SK-N-SH (cell line): ENCODE results near the gene GTSF1L. TPM values are rescaled to one million over a fixed set of nuclear protein-coding genes. Genes with fewer than 3 reads are reported as not detected.
"Not testable (repeated sequence)": the region's sequence is repeated elsewhere in the genome, so short reads cannot be mapped to it uniquely, and the experiment has no call there.

Experiments used
- CTCF ChIA-PET: fragments of 300-600, 350-600 bp; formaldehyde crosslinking; extraction: SDS; loops from one replicate; lab custom pipeline; 2021; lab: Yijun Ruan, JAX
- POLR2A ChIA-PET: fragments of 350-600 bp; sonication (Branson Sonifier 250); formaldehyde crosslinking; extraction: SDS; loops from one replicate; lab custom pipeline; 2020; ENCODE audit warnings: antibody characterized with exemption, inconsistent platforms; lab: Yijun Ruan, JAX
- DNase-seq: peaks from one replicate; pipeline ENCODE4 v3.0.0; 2012
- H2AFZ ChIP-seq: fragments of 200-600 bp; sonication (generic); 2 replicates; pipeline ENCODE4 v1.8.1; 2016; ENCODE audit warnings: antibody characterized with exemption, mild to moderate bottlenecking, low read depth
- H3F3A ChIP-seq: fragments of 200-600 bp; sonication (generic); replicated peaks from 2 replicates; pipeline ENCODE3; 2016; ENCODE audit warnings: antibody characterized with exemption, mild to moderate bottlenecking; ENCODE audit not compliant: insufficient read depth
- H3K27ac ChIP-seq, 2 experiments: fragments of 200-500 bp in 1 of 2; fragments of 200-600 bp in 1 of 2; sonication (Bioruptor generic) in 1 of 2; sonication (generic), shearing (Covaris generic) in 1 of 2; 2 replicates each; pipeline versions ENCODE4 v1.5.1 to v1.6.1; 2014 to 2016; ENCODE audit warnings: low read depth in 2 of 2, inconsistent platforms in 1 of 2, low read length in 1 of 2, mild to moderate bottlenecking in 1 of 2, mixed read lengths in 1 of 2
- H3K27me3 ChIP-seq: fragments of 200-600 bp; sonication (generic), shearing (Covaris generic); 2 replicates; pipeline ENCODE4 v1.6.1; 2016; ENCODE audit warnings: mixed run types; ENCODE audit not compliant: insufficient read depth
- H3K36me3 ChIP-seq, 2 experiments: fragments of 200-500 bp in 1 of 2; fragments of 200-600 bp in 1 of 2; sonication (Bioruptor generic) in 1 of 2; sonication (generic) in 1 of 2; replicated peaks in 1 of 2; 2 replicates each; pipeline versions ENCODE3 to v1.5.1; 2014 to 2016; ENCODE audit warnings: low read length in 1 of 2, mild to moderate bottlenecking in 1 of 2; ENCODE audit not compliant: insufficient read depth in 2 of 2, control insufficient read depth in 1 of 2
- H3K4me1 ChIP-seq, 2 experiments: fragments of 200-500 bp in 1 of 2; fragments of 200-600 bp in 1 of 2; sonication (Bioruptor generic) in 1 of 2; sonication (generic), shearing (Covaris generic) in 1 of 2; 2 replicates each; pipeline versions ENCODE4 v1.5.1 to v1.6.1; 2014 to 2016; ENCODE audit warnings: low read depth in 1 of 2, low read length in 1 of 2, mixed run types in 1 of 2; ENCODE audit not compliant: insufficient read depth in 2 of 2, control insufficient read depth in 1 of 2
- H3K4me2 ChIP-seq: fragments of 200-600 bp; sonication (generic), shearing (Covaris generic); 2 replicates; pipeline ENCODE4 v1.6.1; 2017; ENCODE audit warnings: mixed run types
- H3K4me3 ChIP-seq, 2 experiments: fragments of 200-500 bp in 1 of 2; fragments of 200-600 bp in 1 of 2; sonication (Bioruptor generic) in 1 of 2; sonication (generic), shearing (Covaris generic) in 1 of 2; 2 replicates each; pipeline versions ENCODE4 v1.5.1 to v1.8.1; 2014 to 2016; ENCODE audit warnings: low read depth in 2 of 2, inconsistent platforms in 1 of 2, low read length in 1 of 2, mild to moderate bottlenecking in 1 of 2, mixed read lengths in 1 of 2, moderate library complexity in 1 of 2
- H3K79me2 ChIP-seq: fragments of 200-600 bp; sonication (generic); 2 replicates; pipeline ENCODE4 v1.8.1; 2017; ENCODE audit warnings: mild to moderate bottlenecking; ENCODE audit not compliant: insufficient read depth
- H3K9ac ChIP-seq: fragments of 200-600 bp; sonication (generic); 2 replicates; pipeline ENCODE4 v1.6.1; 2017; ENCODE audit warnings: mixed run types
- H3K9me2 ChIP-seq: fragments of 200-600 bp; sonication (generic); 2 replicates; pipeline ENCODE4 v1.6.1; 2017; ENCODE audit warnings: mixed run types
- H3K9me3 ChIP-seq: fragments of 200-600 bp; sonication (generic); 2 replicates; pipeline ENCODE4 v1.6.1; 2017; ENCODE audit warnings: mixed run types, mild to moderate bottlenecking, moderate library complexity
- H4K20me1 ChIP-seq: fragments of 200-600 bp; sonication (generic); 2 replicates; pipeline ENCODE4 v1.6.1; 2017; ENCODE audit warnings: mild to moderate bottlenecking, mixed run types; ENCODE audit not compliant: insufficient read depth
- CHD2 ChIP-seq: fragments of 150-350 bp; IDR thresholded peaks from 2 replicates; pipeline ENCODE4 v1.6.1; 2018; ENCODE audit warnings: low read length; ENCODE audit not compliant: partially characterized antibody
- ELF1 ChIP-seq: IDR thresholded peaks from 2 replicates; pipeline ENCODE4 v1.4.0; 2012
- GABPA ChIP-seq: IDR thresholded peaks from 2 replicates; pipeline ENCODE4 v1.4.0; 2012; ENCODE audit warnings: low read depth, mild to moderate bottlenecking
- IRF3 ChIP-seq: fragments of 150-350 bp; IDR thresholded peaks from 2 replicates; pipeline ENCODE4 v1.6.1; 2016; ENCODE audit warnings: mild to moderate bottlenecking, low read depth, low read length
- RAD21 ChIP-seq: IDR thresholded peaks from 2 replicates; pipeline ENCODE4 v1.6.1; 2012; ENCODE audit warnings: mild to moderate bottlenecking, low read length
- REST ChIP-seq: IDR thresholded peaks from 2 replicates; pipeline ENCODE4 v1.6.1; 2012; ENCODE audit warnings: mild to moderate bottlenecking, low read depth, low read length, moderate library complexity
- RFX5 ChIP-seq: IDR thresholded peaks from 2 replicates; pipeline ENCODE4 v1.6.1; 2012; ENCODE audit warnings: mild to moderate bottlenecking, improper control_type of control experiment, low read length
- WGBS: methylation state at CpG from one replicate; pipeline ENCODE4 v1.1.6; 2017; ENCODE audit warnings: low lambda C conversion rate; 5-methylcytosine and 5-hydroxymethylcytosine counted together
- polyA plus RNA-seq, 3 experiments: library from polyadenylated mRNA; depleted of rRNA; stranded (reverse); fragments of >200 nt; gene quantifications; 2 replicates each; pipeline ENCODE4 v1.2.3, GENCODE V29; 2012
- TF ChIP-seq, protein P1 (sequence below): IDR thresholded peaks from 2 replicates; pipeline ENCODE4 v1.4.0; 2012; ENCODE audit warnings: low read depth, borderline replicate concordance
- TF ChIP-seq, protein P2 (sequence below): IDR thresholded peaks from 2 replicates; pipeline ENCODE4; 2012

GTSF1L gene
- polyA plus RNA-seq, 1 of the 3 experiments (the other 2 are of a cell fraction), result not detected

DNA sequence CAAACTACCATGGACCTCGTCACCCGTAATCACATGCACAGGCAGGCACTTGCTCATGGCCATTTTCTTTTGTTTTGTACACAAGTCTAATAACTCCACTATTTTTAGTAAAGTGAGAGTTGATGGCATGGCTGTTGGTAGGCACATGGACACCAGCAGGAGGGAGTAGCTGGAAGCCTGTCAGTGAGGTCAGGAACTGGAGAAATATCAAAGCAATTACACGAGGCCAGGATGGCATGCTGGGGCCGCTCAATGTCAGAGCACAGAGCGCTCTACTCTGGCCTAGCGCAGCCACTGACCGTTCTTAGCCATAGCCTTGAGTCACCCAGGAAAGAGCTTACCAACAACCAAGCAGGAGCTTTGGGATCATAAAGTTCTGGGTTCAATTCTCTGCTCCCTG lies 36.1 kb upstream of the GTSF1L start:
- H4K20me1 ChIP-seq, result no peaks in the 10 kb centered on the region
- H3K9me3 ChIP-seq, result no peaks in the 10 kb centered on the region
- ChIA-PET POLR2A (no interaction called here), CTCF (interaction anchor here (1.3 to 1.5 kb wide), 2 partner anchors 12 to 13 kb away, joined by 4 to 6 read pairs; no protein-coding TSS in a partner anchor)
- H3K4me3 ChIP-seq, result no peak overlapping the region
- peaks cover 1% of the 10 kb centered on the region for H3F3A ChIP-seq
- no peak overlapping the region for H2AFZ ChIP-seq
- H3K79me2 ChIP-seq, result no peaks in the 10 kb centered on the region
- H3K4me1 ChIP-seq, result peaks cover 0 to 8% of the 10 kb centered on the region in 2 experiments; a peak in 2 of 4 replicates
- no peak overlapping the region for H3K27ac ChIP-seq
- no peak for DNase-seq
- no peaks in the 10 kb centered on the region for H3K36me3 ChIP-seq
- H3K4me2 ChIP-seq, result no peak overlapping the region
- H3K9me2 ChIP-seq, result no peaks in the 10 kb centered on the region
- no peaks in the 10 kb centered on the region; the same call in 1 of the 2 replicates for H3K27me3 ChIP-seq
- H3K9ac ChIP-seq, result no peak overlapping the region
- no peak for TF ChIP-seq CHD2
- TF ChIP-seq, protein P1, sequence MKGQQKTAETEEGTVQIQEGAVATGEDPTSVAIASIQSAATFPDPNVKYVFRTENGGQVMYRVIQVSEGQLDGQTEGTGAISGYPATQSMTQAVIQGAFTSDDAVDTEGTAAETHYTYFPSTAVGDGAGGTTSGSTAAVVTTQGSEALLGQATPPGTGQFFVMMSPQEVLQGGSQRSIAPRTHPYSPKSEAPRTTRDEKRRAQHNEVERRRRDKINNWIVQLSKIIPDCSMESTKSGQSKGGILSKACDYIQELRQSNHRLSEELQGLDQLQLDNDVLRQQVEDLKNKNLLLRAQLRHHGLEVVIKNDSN, result no peak
- no peak for TF ChIP-seq IRF3
- TF ChIP-seq, protein P2, sequence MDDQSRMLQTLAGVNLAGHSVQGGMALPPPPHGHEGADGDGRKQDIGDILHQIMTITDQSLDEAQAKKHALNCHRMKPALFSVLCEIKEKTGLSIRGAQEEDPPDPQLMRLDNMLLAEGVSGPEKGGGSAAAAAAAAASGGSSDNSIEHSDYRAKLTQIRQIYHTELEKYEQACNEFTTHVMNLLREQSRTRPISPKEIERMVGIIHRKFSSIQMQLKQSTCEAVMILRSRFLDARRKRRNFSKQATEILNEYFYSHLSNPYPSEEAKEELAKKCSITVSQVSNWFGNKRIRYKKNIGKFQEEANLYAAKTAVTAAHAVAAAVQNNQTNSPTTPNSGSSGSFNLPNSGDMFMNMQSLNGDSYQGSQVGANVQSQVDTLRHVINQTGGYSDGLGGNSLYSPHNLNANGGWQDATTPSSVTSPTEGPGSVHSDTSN, result no peak
- no peak for TF ChIP-seq RFX5
- no peak for TF ChIP-seq ELF1
- no peak for TF ChIP-seq GABPA
- TF ChIP-seq, all 33 proteins: peak for 0
- WGBS, result 94% methylated on average over 6 of the region's 7 CpGs

- no peak overlapping the region for H3K4me3 ChIP-seq
- H3K27me3 ChIP-seq, result no peaks in the 10 kb centered on the region; the same call in 1 of the 2 replicates
- no peaks in the 10 kb centered on the region for H3K9me2 ChIP-seq
- H2AFZ ChIP-seq, result no peak overlapping the region
- no peak overlapping the region for H3K27ac ChIP-seq
- ChIA-PET CTCF (interaction anchor here (1.0 to 1.5 kb wide), 3 partner anchors 11 to 224 kb away, joined by 4 to 6 read pairs (median 4); no protein-coding TSS in a partner anchor), POLR2A (interaction anchor here (0.6 kb wide), 1 partner anchor 31 kb away, joined by 3 read pairs; no protein-coding TSS in a partner anchor)
- no peaks in the 10 kb centered on the region for H3K9me3 ChIP-seq
- 85% methylated on average over 15 of the region's 15 CpGs for WGBS
- no peaks in the 10 kb centered on the region for H3F3A ChIP-seq
- no peaks in the 10 kb centered on the region for H3K36me3 ChIP-seq
- H4K20me1 ChIP-seq, result no peaks in the 10 kb centered on the region
- no peak overlapping the region for H3K9ac ChIP-seq
- H3K4me1 ChIP-seq, result no peaks in the 10 kb centered on the region; a peak in 1 of 4 replicates
- no peak overlapping the region for H3K4me2 ChIP-seq
- H3K79me2 ChIP-seq, result no peaks in the 10 kb centered on the region
- TF ChIP-seq, protein P2, result no peak
- TF ChIP-seq, protein P1, result no peak
- TF ChIP-seq REST, result no peak
- TF ChIP-seq RAD21, result no peak
- no peak for TF ChIP-seq CHD2
- TF ChIP-seq, all 33 proteins: peak for 0
- no peak for DNase-seq
Observed at GRCh38 chr20:43761386-43762340, 34.9 kb upstream of the GTSF1L start.

- CTCF ChIA-PET, result interaction anchor here (2.9 kb wide), 1 partner anchor 8 kb away, joined by 17 read pairs; no protein-coding TSS in a partner anchor
- H3F3A ChIP-seq, H3K79me2 ChIP-seq, H4K20me1 ChIP-seq, H3K9me2 ChIP-seq, DNase-seq, H3K4me2 ChIP-seq, H3K27ac ChIP-seq, H3K27me3 ChIP-seq, POLR2A ChIA-PET, H3K9me3 ChIP-seq, H3K4me1 ChIP-seq, H2AFZ ChIP-seq, H3K36me3 ChIP-seq, H3K4me3 ChIP-seq, H3K9ac ChIP-seq: not testable (repeated sequence)
- WGBS, result 85% methylated on average over 6 of the region's 6 CpGs
Observed at GRCh38 chr20:43757888-43758287, 31.1 kb upstream of the GTSF1L start.
